ENCODE results near the gene TMEM179. TPM values are rescaled to one million over a fixed set of nuclear protein-coding genes. Genes with fewer than 3 reads are reported as not detected.
A peak's percentile ranks its signal among the peaks of the same experiment; 100 is the strongest.

Gene TMEM179
- total RNA-seq, 4 donors from 2014 or later: not detected

- DNase-seq (ENCODE audit: low spot score in 2 of 2): peak in 1 of 2 donors; percentile 85
- intact Hi-C loops (cut with DNase I; ENCODE audit: low total_unique reads): no loop called here
- 80 to 85% methylated on average over 30 of the region's 30 CpGs for WGBS, 2 donors
- no peak overlapping the region for H3K4me3 ChIP-seq (ENCODE audit: low read depth, poor library complexity, severe bottlenecking)
- TF ChIP-seq CTCF (IDR thresholded peaks at IDR 0.05): no peak
- no peak for TF ChIP-seq POLR2A (IDR thresholded peaks at IDR 0.05)
Measured at GRCh38 chr14:104553166-104554087, 51.1 kb downstream of the TMEM179 start.

GRCh38 chr14:104552738-104553125, 51.8 kb downstream of the TMEM179 start:
- no peak for TF ChIP-seq CTCF (IDR thresholded peaks at IDR 0.05)
- 69 to 84% methylated on average over 9 of the region's 9 CpGs for WGBS, 2 donors
- intact Hi-C loops (cut with DNase I; ENCODE audit: low total_unique reads): no loop called here
- DNase-seq (ENCODE audit: low spot score in 2 of 2): no peak
- no peak overlapping the region for H3K4me3 ChIP-seq (ENCODE audit: low read depth, poor library complexity, severe bottlenecking)

- TF ChIP-seq CTCF (IDR thresholded peaks at IDR 0.05): no peak
- no peak for TF ChIP-seq POLR2A (IDR thresholded peaks at IDR 0.05)
- H3K4me3 ChIP-seq (ENCODE audit: low read depth, poor library complexity, severe bottlenecking): no peak overlapping the region
- DNase-seq (ENCODE audit: low spot score in 2 of 2): peak in 1 of 2 donors; percentile 85
- intact Hi-C loops (cut with DNase I; ENCODE audit: low total_unique reads): no loop called here
- 77 to 81% methylated on average over 29 to 33 of the region's 33 CpGs for WGBS, 2 donors
Measured at GRCh38 chr14:104551851-104552737, 52.5 kb downstream of the TMEM179 start.

GRCh38 chr14:104550861-104551728, 53.5 kb downstream of the TMEM179 start:
- H3K4me3 ChIP-seq (ENCODE audit: low read depth, poor library complexity, severe bottlenecking): no peak overlapping the region
- WGBS, 2 donors: 76 to 80% methylated on average over 24 of the region's 24 CpGs
- TF ChIP-seq POLR2A (IDR thresholded peaks at IDR 0.05) (no peak), CTCF (IDR thresholded peaks at IDR 0.05) (no peak)
- intact Hi-C loops (cut with DNase I; ENCODE audit: low total_unique reads): no loop called here
- peak in 1 of 2 donors; percentile 81 for DNase-seq (ENCODE audit: low spot score in 2 of 2)

GRCh38 chr14:104550340-104550860, 54.2 kb downstream of the TMEM179 start:
- H3K4me3 ChIP-seq (ENCODE audit: low read depth, poor library complexity, severe bottlenecking): no peak overlapping the region
- 79% methylated on average over 13 of the region's 13 CpGs for WGBS, 2 donors
- intact Hi-C loops (cut with DNase I; ENCODE audit: low total_unique reads): no loop called here
- TF ChIP-seq CTCF (IDR thresholded peaks at IDR 0.05) (no peak), POLR2A (IDR thresholded peaks at IDR 0.05) (no peak)
- peak in 1 of 2 donors; percentile 74 for DNase-seq (ENCODE audit: low spot score in 2 of 2)

All from lower leg skin (tissue), 4 donors.